ENCODE results near the gene ANKRD22. TPM values are rescaled to one million over a fixed set of nuclear protein-coding genes. Genes with fewer than 3 reads are reported as not detected.

ANKRD22 gene
- total RNA-seq, 1 donor from 2014 or later = not detected

DNA sequence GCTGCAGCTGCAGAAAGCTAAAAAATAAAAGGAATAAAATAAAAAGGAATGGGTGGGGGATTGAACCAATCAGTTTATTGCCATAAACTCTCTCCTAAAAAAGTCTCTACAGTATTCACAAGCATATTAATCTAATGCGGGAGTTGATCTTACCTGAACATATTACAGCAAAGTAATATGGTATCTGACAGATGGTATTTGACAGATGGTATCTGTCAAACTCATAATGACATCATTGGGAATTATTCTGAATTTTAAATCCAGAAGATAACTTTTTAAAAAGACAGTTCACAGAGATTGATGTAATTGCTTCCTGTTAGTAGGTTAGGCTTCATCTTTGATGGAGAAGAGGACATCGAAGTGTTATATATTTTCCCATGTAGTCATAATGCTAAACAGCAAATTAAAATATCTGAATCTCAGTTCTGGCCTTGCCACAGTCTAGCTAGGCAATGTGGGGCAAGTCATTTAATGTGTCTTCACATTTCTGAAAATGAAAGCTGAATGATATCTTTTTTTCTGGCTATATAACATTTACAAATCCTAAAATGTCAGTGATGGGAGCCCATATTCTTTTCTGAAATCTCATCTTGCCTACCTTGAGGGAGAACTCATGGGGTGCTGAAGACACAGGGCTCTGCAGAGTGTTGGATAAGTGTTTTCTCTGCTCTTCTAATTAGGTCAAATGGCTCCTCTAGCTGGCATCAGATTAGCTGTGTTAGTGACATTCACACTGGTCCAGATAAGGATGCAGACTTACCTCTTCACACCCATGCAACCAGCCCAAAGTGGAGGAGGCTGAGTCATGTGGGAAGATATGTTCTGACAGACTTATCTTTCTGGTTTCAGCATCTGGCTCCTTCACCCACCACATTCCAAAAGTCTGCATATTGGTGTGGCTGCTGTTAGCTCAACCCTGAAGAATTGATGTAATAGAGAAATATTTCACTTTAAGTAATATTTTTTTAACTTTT is 51.2 kb downstream of the ANKRD22 start:
- DNase-seq (ENCODE audit: low read depth in 2 of 2) = no peak

DNA sequence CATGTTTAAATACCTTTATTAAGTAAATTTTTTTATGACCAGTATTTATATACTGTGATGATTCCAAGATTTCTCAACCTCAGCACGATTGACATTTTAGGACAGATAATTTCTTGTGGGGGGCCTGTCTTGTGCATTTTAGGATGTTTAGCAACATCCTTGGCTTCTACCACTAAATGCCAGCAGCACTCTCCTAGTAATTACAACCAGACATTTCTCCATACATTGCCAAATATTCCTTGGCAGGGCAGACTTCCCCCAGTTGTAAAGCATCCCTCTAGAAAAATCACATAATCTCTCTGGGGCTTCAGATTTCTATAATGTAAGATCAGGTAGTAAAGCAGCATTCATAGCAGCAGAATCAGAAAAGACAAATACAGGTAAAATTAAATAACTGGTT is 56.9 kb downstream of the ANKRD22 start:
- no peak for DNase-seq (ENCODE audit: low read depth in 2 of 2)

DNA sequence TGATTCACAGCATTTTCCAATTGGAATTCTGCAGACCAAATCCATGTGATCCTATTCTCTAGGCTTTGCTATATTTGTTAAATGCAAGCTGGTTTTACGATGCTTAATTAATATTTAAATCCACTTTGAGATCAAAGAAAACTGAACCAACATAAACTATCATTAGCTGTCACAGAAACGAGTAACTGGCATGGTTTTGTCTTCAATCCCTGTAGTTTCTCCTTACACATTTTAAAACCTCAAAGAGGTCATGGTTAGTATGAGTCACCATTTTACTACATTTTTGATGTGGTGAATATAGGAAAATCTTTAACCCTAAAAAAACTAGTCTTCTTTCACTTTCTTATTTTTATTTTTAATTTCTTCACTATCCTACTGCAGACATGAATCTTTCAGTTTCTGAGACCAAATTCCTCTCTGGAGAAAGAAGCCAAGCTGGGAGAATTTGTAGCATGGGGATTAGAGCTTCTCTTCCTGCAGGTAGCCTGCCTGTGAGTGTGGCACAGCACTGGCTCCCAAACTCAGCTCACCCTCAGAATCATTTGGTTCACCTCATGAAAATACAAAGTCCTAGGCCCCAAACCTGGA is 57.8 kb downstream of the ANKRD22 start:
- DNase-seq (ENCODE audit: low read depth in 2 of 2) = no peak

DNA sequence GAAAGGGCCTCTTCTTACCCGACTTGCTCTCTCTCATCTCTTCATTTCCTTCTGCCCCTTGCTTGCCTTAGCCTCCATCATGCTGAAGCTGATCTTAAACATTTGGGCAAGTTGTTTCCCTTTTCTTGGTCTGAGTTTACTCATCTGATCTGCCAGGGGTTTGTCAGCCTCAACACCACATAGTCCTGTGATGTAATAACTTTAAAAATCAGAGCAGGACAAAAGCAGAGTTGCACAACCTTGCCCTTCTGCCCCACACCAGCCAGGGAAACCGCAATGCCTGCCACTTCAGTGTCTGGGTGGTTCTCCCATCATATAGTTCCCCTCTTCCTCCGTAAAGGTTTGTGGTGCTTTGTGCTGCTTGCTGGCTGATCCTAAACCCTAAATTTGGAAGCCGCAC is 59.0 kb downstream of the ANKRD22 start:
- no peak for DNase-seq (ENCODE audit: low read depth in 2 of 2)

DNA sequence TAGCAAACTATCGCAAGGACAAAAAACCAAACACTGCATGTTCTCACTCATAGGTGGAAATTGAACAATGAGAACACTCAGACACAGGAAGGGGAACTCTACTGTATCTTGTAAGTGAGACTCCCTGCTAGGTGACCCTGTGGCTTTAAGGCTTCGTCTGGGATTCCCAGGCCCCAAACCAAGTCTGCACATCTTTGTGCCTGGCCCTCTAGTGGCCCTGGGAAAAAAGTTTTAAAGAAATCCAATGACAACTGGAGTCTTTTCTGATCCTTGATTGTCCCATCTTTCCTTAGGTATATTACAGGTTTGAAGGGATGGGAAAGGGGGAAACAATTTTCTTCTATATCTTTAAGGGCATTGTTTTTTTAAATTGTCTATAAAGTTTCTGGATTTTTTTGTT is 59.7 kb downstream of the ANKRD22 start:
- peak in 1 of 2 donors; percentile 33 for DNase-seq (ENCODE audit: low read depth in 2 of 2)

DNA sequence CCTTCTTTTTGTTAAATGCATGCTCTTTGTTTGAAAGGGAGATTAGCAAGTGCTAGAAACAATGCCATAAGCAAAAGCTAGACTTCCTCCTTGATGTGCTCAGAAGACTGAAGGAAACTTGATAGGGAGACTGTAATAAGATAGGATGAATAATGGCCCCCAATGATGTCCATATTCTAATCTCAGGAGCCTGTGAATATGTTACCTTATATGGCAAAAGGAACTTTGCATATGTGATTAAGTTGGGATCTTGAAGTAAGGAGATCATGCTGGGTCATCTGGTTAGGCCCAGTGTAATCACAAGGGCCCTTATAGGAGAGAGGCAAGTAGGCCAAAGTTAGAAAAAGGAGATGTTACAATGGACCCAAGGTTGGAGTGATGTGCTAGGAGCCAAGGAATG is 62.7 kb downstream of the ANKRD22 start:
- DNase-seq (ENCODE audit: low read depth in 2 of 2) = no peak

DNA sequence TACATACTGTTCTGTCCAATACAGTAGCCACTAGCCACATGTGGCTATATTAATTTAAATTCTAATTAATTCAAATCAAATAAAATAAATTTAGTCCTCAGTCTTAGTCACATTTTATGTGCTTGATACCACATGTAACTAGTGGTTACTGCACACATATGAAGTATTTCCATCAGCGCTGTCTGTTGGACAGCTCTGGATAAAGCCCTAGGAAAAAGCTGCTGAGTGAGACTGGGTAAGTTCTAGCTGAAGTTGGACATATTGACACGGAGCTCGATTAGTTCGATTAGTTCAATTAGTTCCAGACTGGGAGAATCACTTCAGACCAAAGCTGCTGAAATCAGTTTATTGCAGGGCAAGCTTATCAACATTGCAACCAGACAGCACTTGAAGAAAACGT is 64.2 kb downstream of the ANKRD22 start:
- DNase-seq (ENCODE audit: low read depth in 2 of 2) = no peak

DNA sequence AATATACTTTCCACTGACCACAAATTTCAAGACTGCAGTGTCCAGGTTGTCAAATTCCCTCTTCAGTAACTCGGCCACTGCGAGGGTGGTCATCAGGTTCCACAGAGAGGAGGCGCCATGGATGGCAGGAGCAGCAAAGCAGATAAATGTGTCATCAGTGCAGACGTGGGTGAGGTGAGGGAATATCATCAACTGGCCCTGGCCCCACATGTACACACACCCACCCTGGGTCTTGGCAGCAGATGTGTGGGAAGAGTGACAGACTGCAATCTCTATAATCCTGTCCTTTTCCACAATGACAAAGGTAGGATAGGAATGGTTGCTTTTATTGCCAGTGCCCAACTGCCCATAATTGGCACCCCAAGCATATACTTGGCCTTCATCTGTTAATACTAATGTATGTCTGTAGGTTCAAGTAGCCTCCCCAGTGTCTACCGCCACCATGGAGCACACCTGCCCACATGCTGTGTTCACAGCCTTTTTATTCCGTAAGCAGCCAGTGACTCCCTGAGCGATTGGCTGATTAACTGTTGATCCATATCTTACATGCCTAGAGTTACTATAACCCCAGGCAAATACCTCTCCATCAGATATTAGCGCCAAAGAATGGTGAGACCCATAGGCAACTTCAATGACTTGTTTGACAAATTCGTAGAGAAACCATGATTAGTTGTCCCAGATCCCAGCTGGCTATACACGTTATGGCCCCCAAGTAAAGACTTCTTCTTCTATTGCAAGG is 65.4 kb downstream of the ANKRD22 start:
- DNase-seq (ENCODE audit: low read depth in 2 of 2) = no peak

DNA sequence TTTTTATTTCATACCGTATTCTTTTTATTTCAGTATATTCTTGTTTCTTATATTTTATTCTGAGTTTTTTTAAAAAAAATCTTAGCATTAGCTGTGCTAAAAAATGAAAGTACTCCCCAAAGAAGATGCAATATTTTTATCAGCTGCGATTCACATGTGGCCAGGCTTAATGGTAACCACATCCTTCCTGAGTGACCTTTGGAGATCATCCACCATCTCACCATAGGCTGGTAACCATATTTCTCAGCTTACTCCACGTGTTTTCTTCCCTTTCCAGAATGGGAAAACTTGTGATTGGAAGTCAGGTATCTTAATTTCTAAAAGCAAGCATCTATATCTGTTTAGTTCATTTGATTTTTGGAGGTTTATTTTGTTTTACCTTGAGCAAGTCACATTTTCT is 67.9 kb downstream of the ANKRD22 start:
- DNase-seq (ENCODE audit: low read depth in 2 of 2) = peak in 1 of 2 donors; percentile 39

DNA sequence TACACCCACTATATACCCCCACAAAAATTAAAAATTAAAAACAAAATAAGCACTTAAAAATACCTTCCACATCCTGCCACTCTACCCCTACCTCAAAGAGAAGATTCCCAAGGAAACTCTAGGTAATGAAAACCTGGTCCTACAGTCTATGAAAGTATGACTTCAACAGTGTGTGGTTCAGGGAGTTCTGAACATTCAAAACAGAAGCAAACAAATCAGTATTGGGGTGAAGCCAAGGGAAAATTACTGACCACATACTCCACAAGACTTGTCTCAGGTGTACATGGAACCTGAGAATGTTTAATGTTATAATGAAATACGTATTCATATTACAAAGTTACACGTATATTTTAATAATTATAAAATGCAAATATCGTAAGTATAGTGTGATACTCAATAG is 69.4 kb downstream of the ANKRD22 start:
- no peak for DNase-seq (ENCODE audit: low read depth in 2 of 2)

DNA sequence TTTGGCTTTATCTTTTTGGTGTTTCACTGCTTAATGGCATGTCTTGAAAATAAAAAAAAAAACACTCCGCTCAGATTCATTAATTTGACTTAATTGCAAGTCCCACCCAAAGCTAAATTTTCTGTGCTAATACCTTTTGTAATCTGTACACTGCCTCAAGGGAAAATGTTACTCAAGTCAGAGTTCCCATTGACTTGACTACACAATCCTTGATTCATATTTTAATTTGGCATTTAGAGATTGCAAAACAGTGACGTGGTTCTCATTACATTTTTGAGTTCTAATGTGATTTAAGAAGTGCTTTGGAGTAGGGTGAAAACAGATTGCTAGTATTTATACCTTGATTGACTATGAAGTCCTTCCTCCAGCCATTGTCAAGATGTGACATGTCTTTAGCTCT is 70.4 kb downstream of the ANKRD22 start:
- DNase-seq (ENCODE audit: low read depth in 2 of 2) = no peak

Other genes starting within 250 kb of the ANKRD22 start
- gene LIPF, start 187.4 kb downstream of the ANKRD22 start, total RNA-seq = not detected in 2 replicates
- gene LIPK, start 145.6 kb downstream of the ANKRD22 start, total RNA-seq = not detected in 2 replicates
- gene LIPN, start 91.8 kb downstream of the ANKRD22 start, total RNA-seq = not detected in 2 replicates
- gene LIPM, start 49.1 kb downstream of the ANKRD22 start, total RNA-seq = not detected in 2 replicates
- gene STAMBPL1, start 28.4 kb upstream of the ANKRD22 start, total RNA-seq = 0.22 and 1.2 TPM in 2 replicates
- gene ACTA2, start 100.9 kb upstream of the ANKRD22 start, total RNA-seq = 3.2 and 12.0 TPM in 2 replicates
- gene FAS, start 139.0 kb upstream of the ANKRD22 start, total RNA-seq = 2.4 and 10.7 TPM in 2 replicates

Measured in lung microvascular endothelial cell (primary cell).